ENCODE measurements around the gene CYP4F11.

- TF ChIP-seq GATA2 (IDR thresholded peaks at IDR 0.05; ENCODE audit: low read depth, low read length) (no peak), GATA3 (IDR thresholded peaks at IDR 0.05; ENCODE audit: low read depth, low read length) (no peak)
These were observed 48.4 kb downstream of the CYP4F11 start for GRCh38 chr19:15885919-15886318.
